ENCODE measurements around the gene TGFBR3.
A peak's percentile ranks its signal among the peaks of the same experiment; 100 is the strongest.

Gene TGFBR3

GRCh38 chr1:91798740-91799139 lies 87.2 kb downstream of the TGFBR3 start:
- no peak overlapping the region for H3K4me3 ChIP-seq (ENCODE audit: control insufficient read depth, low read depth, low read length)
- TF ChIP-seq CTCF (IDR thresholded peaks at IDR 0.05; ENCODE audit: control insufficient read depth, insufficient read depth, low read depth, low read length, missing control alignments): no peak
- no peak for DNase-seq (ENCODE audit: low read depth)

GRCh38 chr1:91798241-91798648 lies 87.7 kb downstream of the TGFBR3 start:
- TF ChIP-seq CTCF (IDR thresholded peaks at IDR 0.05; ENCODE audit: control insufficient read depth, insufficient read depth, low read depth, low read length, missing control alignments): no peak
- H3K4me3 ChIP-seq (ENCODE audit: control insufficient read depth, low read depth, low read length): no peak overlapping the region
- no peak for DNase-seq (ENCODE audit: low read depth)

- no peak for TF ChIP-seq CTCF (IDR thresholded peaks at IDR 0.05; ENCODE audit: control insufficient read depth, insufficient read depth, low read depth, low read length, missing control alignments)
- H3K4me3 ChIP-seq (ENCODE audit: control insufficient read depth, low read depth, low read length): no peak overlapping the region
- DNase-seq (ENCODE audit: low read depth): no peak
Measured at GRCh38 chr1:91797164-91797563, 88.8 kb downstream of the TGFBR3 start.

- no peak for DNase-seq (ENCODE audit: low read depth)
- no peak for TF ChIP-seq CTCF (IDR thresholded peaks at IDR 0.05; ENCODE audit: control insufficient read depth, insufficient read depth, low read depth, low read length, missing control alignments)
- no peak overlapping the region for H3K4me3 ChIP-seq (ENCODE audit: control insufficient read depth, low read depth, low read length)
Measured at GRCh38 chr1:91796390-91796654, 89.6 kb downstream of the TGFBR3 start.

GRCh38 chr1:91795591-91796389 lies 90.2 kb downstream of the TGFBR3 start:
- no peak for TF ChIP-seq CTCF (IDR thresholded peaks at IDR 0.05; ENCODE audit: control insufficient read depth, insufficient read depth, low read depth, low read length, missing control alignments)
- DNase-seq (ENCODE audit: low read depth): peak; percentile 63
- H3K4me3 ChIP-seq (ENCODE audit: control insufficient read depth, low read depth, low read length): no peak overlapping the region

- no peak overlapping the region for H3K4me3 ChIP-seq (ENCODE audit: control insufficient read depth, low read depth, low read length)
- DNase-seq (ENCODE audit: low read depth): no peak
- no peak for TF ChIP-seq CTCF (IDR thresholded peaks at IDR 0.05; ENCODE audit: control insufficient read depth, insufficient read depth, low read depth, low read length, missing control alignments)
Measured at GRCh38 chr1:91793877-91794276, 92.1 kb downstream of the TGFBR3 start.

Data from AG09309 (cell line).